C4-2B (cell line): ENCODE results near the gene EFCAB6.

Experiments used
- CTCF ChIP-seq: fragments of 450-650 bp; conservative IDR thresholded peaks from 2 replicates; pipeline ENCODE4 v1.5.1; 2017; ENCODE audit warnings: mild to moderate bottlenecking
- ZFX ChIP-seq: fragments of 450-650 bp; IDR thresholded peaks from 2 replicates; pipeline ENCODE4 v1.6.1; 2017

GRCh38 chr22:43574738-43575137 is 237.4 kb downstream of the EFCAB6 start:
- TF ChIP-seq CTCF (no peak), ZFX (no peak)
